IMR-90 (cell line): ENCODE data around the gene MACF1. TPM values are rescaled to one million over a fixed set of nuclear protein-coding genes. Genes with fewer than 3 reads are reported as not detected.
A peak's percentile ranks its signal among the peaks of the same experiment; 100 is the strongest.

Experiments used
- ATAC-seq: fragments of 200-7000 bp; cut with Tn5 transposase; 2 replicates; pipeline ENCODE4 v1.9.1; 2020; ENCODE audit warnings: low read depth, mild to moderate bottlenecking, moderate library complexity
- BruUV-seq: library from RNA; stranded (reverse); fragments of 400-500 nt; replicated peaks from 2 replicates; lab custom pipeline; 2021; lab: Mats Ljungman, UMichigan
- CTCF ChIA-PET: fragments of 300-600 bp; formaldehyde crosslinking; extraction: SDS; loops from one replicate; lab custom pipeline; 2021; ENCODE audit warnings: antibody characterized with exemption; lab: Yijun Ruan, JAX
- POLR2A ChIA-PET: fragments of 300-600 bp; sonication (Branson Sonifier 250); formaldehyde crosslinking; loops from one replicate; lab custom pipeline; 2022; ENCODE audit warnings: antibody characterized with exemption; ENCODE audit not compliant: unreplicated experiment; lab: Charles Lee
- DNase-seq: peaks from one replicate; pipeline ENCODE4 v3.0.0; 2013
- H2AFZ ChIP-seq: replicated peaks from 2 replicates; pipeline ENCODE3; 2013; ENCODE audit warnings: low read length, mild to moderate bottlenecking; ENCODE audit not compliant: poor library complexity
- H2AK5ac ChIP-seq: 2 replicates; pipeline ENCODE4 v1.6.1; 2013; ENCODE audit warnings: low read depth, low read length, inconsistent platforms
- H2AK9ac ChIP-seq: replicated peaks from 2 replicates; pipeline ENCODE3; 2013; ENCODE audit warnings: mild to moderate bottlenecking, low read depth, low read length, moderate library complexity; ENCODE audit not compliant: poor library complexity
- H2BK120ac ChIP-seq: 2 replicates; pipeline ENCODE4 v1.6.1; 2013; ENCODE audit warnings: low read depth, low read length, inconsistent platforms
- H2BK15ac ChIP-seq: 3 replicates; pipeline ENCODE4 v1.6.1; 2013; ENCODE audit warnings: low read depth, low read length, inconsistent platforms
- H2BK20ac ChIP-seq: 2 replicates; pipeline ENCODE4 v1.6.1; 2013; ENCODE audit warnings: low read depth, mild to moderate bottlenecking, inconsistent platforms, low read length, moderate library complexity
- H2BK5ac ChIP-seq: 2 replicates; pipeline ENCODE4 v1.6.1; 2013; ENCODE audit warnings: mild to moderate bottlenecking, low read depth, low read length, inconsistent platforms; ENCODE audit not compliant: poor library complexity, severe bottlenecking
- H3K14ac ChIP-seq: replicated peaks from 2 replicates; pipeline ENCODE4 v1.6.1; 2013; ENCODE audit warnings: low read depth, low read length, inconsistent platforms
- H3K18ac ChIP-seq: 2 replicates; pipeline ENCODE4 v1.6.1; 2013; ENCODE audit warnings: low read depth, low read length, control low read depth
- H3K23ac ChIP-seq: 2 replicates; pipeline ENCODE4 v1.6.1; 2013; ENCODE audit warnings: low read depth, low read length, inconsistent platforms
- H3K27ac ChIP-seq: 2 replicates; pipeline ENCODE4 v1.5.1; 2013; ENCODE audit warnings: mild to moderate bottlenecking, control low read depth, low read length; ENCODE audit not compliant: insufficient read depth
- H3K27me3 ChIP-seq: 2 replicates; pipeline ENCODE4 v1.6.1; 2013; ENCODE audit warnings: low read length; ENCODE audit not compliant: control insufficient read depth, insufficient read depth
- H3K36me3 ChIP-seq: 2 replicates; pipeline ENCODE4 v1.6.1; 2013; ENCODE audit warnings: low read length, mixed read lengths; ENCODE audit not compliant: control insufficient read depth, insufficient read depth
- H3K4ac ChIP-seq: 2 replicates; pipeline ENCODE4 v1.6.1; 2013; ENCODE audit warnings: low read depth, low read length, inconsistent platforms
- H3K4me1 ChIP-seq: 2 replicates; pipeline ENCODE4 v1.6.1; 2013; ENCODE audit warnings: low read length, mixed read lengths; ENCODE audit not compliant: control insufficient read depth, insufficient read depth
- H3K4me2 ChIP-seq: 2 replicates; pipeline ENCODE4 v1.6.1; 2013; ENCODE audit warnings: low read depth, mild to moderate bottlenecking, control low read depth, low read length, moderate library complexity
- H3K4me3 ChIP-seq: 2 replicates; pipeline ENCODE4 v1.5.1; 2013; ENCODE audit warnings: low read depth, mild to moderate bottlenecking, control low read depth, low read length, moderate library complexity; ENCODE audit not compliant: insufficient read depth
- H3K56ac ChIP-seq: 2 replicates; pipeline ENCODE4 v1.6.1; 2013; ENCODE audit warnings: low read length, inconsistent platforms; ENCODE audit not compliant: insufficient read depth; ENCODE audit errors: extremely low read depth
- H3K79me1 ChIP-seq, 2 experiments: 2 replicates each; pipeline ENCODE4 v1.6.1; 2013; ENCODE audit warnings: low read length in 2 of 2, inconsistent platforms in 1 of 2, low read depth in 1 of 2
- H3K9ac ChIP-seq: 2 replicates; pipeline ENCODE4 v1.6.1; 2013; ENCODE audit warnings: low read depth, low read length, control low read depth
- H3K9me1 ChIP-seq: 2 replicates; pipeline ENCODE4 v1.6.1; 2013; ENCODE audit warnings: low read length, inconsistent platforms; ENCODE audit not compliant: insufficient read depth
- H3K9me3 ChIP-seq: 2 replicates; pipeline ENCODE4 v1.6.1; 2013; ENCODE audit warnings: low read length; ENCODE audit not compliant: control insufficient read depth, insufficient read depth
- H4K20me1 ChIP-seq: 2 replicates; pipeline ENCODE4 v1.6.1; 2013; ENCODE audit warnings: low read length, inconsistent platforms; ENCODE audit not compliant: insufficient read depth
- H4K5ac ChIP-seq: 2 replicates; pipeline ENCODE4 v1.6.1; 2013; ENCODE audit warnings: mild to moderate bottlenecking, low read depth, low read length, control low read depth
- H4K8ac ChIP-seq, 2 experiments: 2 replicates each; pipeline ENCODE4 v1.6.1; 2013; ENCODE audit warnings: low read depth in 2 of 2, low read length in 2 of 2, control low read depth in 1 of 2, inconsistent platforms in 1 of 2
- H4K91ac ChIP-seq: 2 replicates; pipeline ENCODE4 v1.6.1; 2013; ENCODE audit warnings: low read depth, low read length, inconsistent platforms; ENCODE audit not compliant: insufficient read depth
- BHLHE40 ChIP-seq: fragments of 150-350 bp; IDR thresholded peaks from 2 replicates; pipeline ENCODE4 v1.6.1; 2016; ENCODE audit warnings: mild to moderate bottlenecking, low read depth, low read length
- CEBPB ChIP-seq: IDR thresholded peaks from 2 replicates; pipeline ENCODE4 v1.6.1; 2012; ENCODE audit warnings: low read depth, low read length, improper control_type of control experiment
- MAFK ChIP-seq: IDR thresholded peaks from 2 replicates; pipeline ENCODE4 v1.6.1; 2012; ENCODE audit warnings: low read depth, low read length, improper control_type of control experiment
- MXI1 ChIP-seq: IDR thresholded peaks from 2 replicates; pipeline ENCODE4 v1.6.1; 2012; ENCODE audit warnings: low read depth, mild to moderate bottlenecking, low read length, moderate library complexity, borderline replicate concordance
- RAD21 ChIP-seq: IDR thresholded peaks from 2 replicates; pipeline ENCODE4 v1.6.1; 2012; ENCODE audit warnings: low read length, improper control_type of control experiment
- RCOR1 ChIP-seq: IDR thresholded peaks from 2 replicates; pipeline ENCODE4 v1.6.1; 2012; ENCODE audit warnings: mild to moderate bottlenecking, low read length, improper control_type of control experiment; ENCODE audit not compliant: insufficient replicate concordance
- WGBS, 2 experiments: methylation state at CpG; one replicate each; pipeline versions ENCODE4 v1.1.5 to v1.1.7; 2013; ENCODE audit warnings: missing lambda C conversion rate in 2 of 2; ENCODE audit not compliant: insufficient read length in 1 of 2; ENCODE audit errors: extremely low coverage in 2 of 2; 5-methylcytosine and 5-hydroxymethylcytosine counted together
- dilution Hi-C: fragments of 300-500 bp; cut with HindIII; formaldehyde crosslinking; loops from one replicate; pipeline ENCODE4 v1.14.3; 2018; ENCODE audit warnings: low sequenced_read_pairs; ENCODE audit not compliant: unreplicated experiment
- in situ Hi-C: fragments of 300-500 bp; cut with MboI; formaldehyde crosslinking; loops from 3 replicates; pipeline ENCODE4 v1.14.3; 2019; ENCODE audit warnings: low sequenced_read_pairs, inconsistent platforms, mixed read lengths
- intact Hi-C: fragments of 100-400 bp; cut with micrococcal nuclease; formaldehyde crosslinking; loops from 2 replicates; pipeline ENCODE4 v1.10.0; 2022
- polyA plus RNA-seq, 3 experiments: library from polyadenylated mRNA; depleted of rRNA; stranded (reverse); fragments of >200 nt; gene quantifications; 2 replicates each; pipeline ENCODE4 v1.2.3, GENCODE V29; 2012; ENCODE audit warnings: low replicate concordance in 1 of 3
- total RNA-seq: library from RNA; depleted of rRNA; stranded (reverse); fragments of >200 nt; gene quantifications from 2 replicates; pipeline ENCODE4 v1.2.3, GENCODE V29; 2012

MACF1 gene
- total and polyA plus RNA-seq, 2 of the 4 experiments (the other 2 are of a cell fraction) = 67.6 to 369 TPM

DNA sequence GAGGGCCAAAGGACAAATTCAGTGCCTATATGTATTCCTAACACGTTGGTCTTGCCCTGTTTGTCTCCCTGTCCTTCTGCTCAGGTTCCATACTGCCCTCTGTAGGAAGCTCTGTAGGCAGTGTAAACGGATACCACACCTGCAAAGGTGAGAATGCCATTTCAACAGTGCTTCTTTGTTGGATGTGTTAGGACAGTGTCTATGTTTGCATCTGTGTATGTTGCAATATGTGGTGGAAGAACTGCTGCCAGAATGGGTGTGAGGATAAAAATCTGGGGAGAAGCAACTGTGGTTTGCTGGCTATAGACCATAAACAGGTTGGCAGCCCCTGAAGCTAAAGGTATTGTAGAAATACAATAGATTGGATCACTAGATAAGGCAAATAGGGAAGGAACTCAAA is 173.9 kb downstream of the MACF1 start:
- Histone ChIP-seq H2BK20ac (no peak overlapping the region), H3K9ac (no peak overlapping the region), H3K36me3 (peaks cover 29% of the 10 kb centered on the region), H2AK9ac (no peak overlapping the region), H4K20me1 (no peaks in the 10 kb centered on the region), H3K18ac (no peak overlapping the region), H3K9me1 (peaks cover 7% of the 10 kb centered on the region), H3K79me1 (peaks cover 9 to 20% of the 10 kb centered on the region in 2 experiments), H2BK120ac (no peak overlapping the region), H2AK5ac (no peak overlapping the region), H2BK5ac (peak overlapping the region; percentile 46), H2AFZ (no peak overlapping the region), H3K23ac (no peak overlapping the region), H3K27me3 (no peaks in the 10 kb centered on the region), H4K5ac (no peak overlapping the region), H3K14ac (no peak overlapping the region), H3K4me1 (0 out of 2 replicates have a peak, but pooled peaks cover 2% of the 10 kb centered on the region), H3K4me2 (no peak overlapping the region), H3K4me3 (no peak overlapping the region), H2BK15ac (no peak overlapping the region), H3K56ac (no peak overlapping the region), H3K27ac (no peak overlapping the region), H3K4ac (no peak overlapping the region), H4K8ac (no peak overlapping the region), H4K91ac (no peak overlapping the region), H3K9me3 (no peaks in the 10 kb centered on the region)
- intact Hi-C loops = loop anchor here (5.0 kb wide), 1 partner anchor 34 kb away; no protein-coding TSS in a partner anchor
- dilution Hi-C loops = no loop called here
- in situ Hi-C loops = no loop called here
- no TSS peak for BruUV-seq
- CTCF ChIA-PET = interaction anchor here (1.3 kb wide), 3 partner anchors 11 to 32 kb away, joined by 3 to 5 read pairs (median 3); no protein-coding TSS in a partner anchor
- WGBS, 2 experiments = no CpG with 5 or more reads among the region's 2 CpGs
- POLR2A ChIA-PET = no interaction called here
- no peak for DNase-seq
- ATAC-seq = no peak
- no peak for TF ChIP-seq BHLHE40
- TF ChIP-seq CEBPB = peak; percentile 70
- no peak for TF ChIP-seq RCOR1
- no peak for TF ChIP-seq RAD21
- TF ChIP-seq MAFK = no peak
- TF ChIP-seq MXI1 = no peak
